AG08396 (cell line): ENCODE measurements around the gene AGBL2.
A peak's percentile ranks its signal among the peaks of the same experiment; 100 is the strongest.
"Not testable (repeated sequence)": the region's sequence is repeated elsewhere in the genome, so short reads cannot be mapped to it uniquely, and the experiment has no call there.

ENCODE experiments used
- DNase-seq: peaks from one replicate; pipeline ENCODE4 v3.0.0; 2012; ENCODE audit warnings: low spot score, mixed read lengths

Gene AGBL2

GRCh38 chr11:47688991-47689390, 26.2 kb downstream of the AGBL2 start:
- no peak for DNase-seq

DNA sequence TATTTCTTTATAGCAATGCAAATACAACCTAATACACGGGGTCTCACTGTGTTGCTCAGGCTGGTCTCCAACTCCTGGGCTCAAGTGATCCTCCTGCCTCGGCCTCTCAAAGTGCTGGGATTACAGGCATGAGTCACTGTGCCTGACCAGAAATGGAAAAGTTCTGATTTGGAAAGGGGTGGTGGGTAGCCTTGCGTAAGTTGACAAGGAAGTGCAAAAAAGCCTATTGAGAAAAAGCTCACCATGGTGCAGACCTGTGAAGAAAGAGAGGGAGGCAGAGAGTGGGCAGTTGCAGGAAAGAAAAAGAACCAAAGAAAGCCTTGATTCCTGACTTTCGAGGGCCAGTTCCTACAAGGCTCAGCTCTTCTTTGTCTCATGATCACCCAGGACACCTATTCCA, 27.1 kb downstream of the AGBL2 start:
- DNase-seq = no peak

- not testable (repeated sequence) for DNase-seq
These were observed 28.5 kb downstream of the AGBL2 start for GRCh38 chr11:47686704-47687103.

GRCh38 chr11:47686151-47686550, 29.0 kb downstream of the AGBL2 start:
- DNase-seq = no peak

DNA sequence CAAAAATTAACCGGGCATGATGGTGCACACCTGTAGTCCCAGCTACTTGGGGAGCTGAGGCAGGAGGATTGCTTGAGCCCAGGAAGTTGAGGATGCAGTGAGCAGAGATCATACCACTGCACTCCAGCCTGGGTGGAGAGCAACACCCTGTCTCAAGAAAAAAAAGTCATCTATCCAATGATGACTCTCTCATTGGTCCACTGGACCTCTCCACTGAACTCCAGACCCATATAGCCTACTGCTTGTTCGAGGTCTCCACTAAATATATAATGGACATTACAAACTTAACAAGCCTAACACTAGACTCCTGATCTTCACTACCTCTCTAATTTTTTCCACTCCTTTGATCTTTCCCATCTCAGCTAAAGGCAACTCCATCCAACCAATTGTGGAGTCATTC, 39.3 kb downstream of the AGBL2 start:
- no peak for DNase-seq

GRCh38 chr11:47672283-47672730, 42.9 kb downstream of the AGBL2 start:
- no peak for DNase-seq

DNA sequence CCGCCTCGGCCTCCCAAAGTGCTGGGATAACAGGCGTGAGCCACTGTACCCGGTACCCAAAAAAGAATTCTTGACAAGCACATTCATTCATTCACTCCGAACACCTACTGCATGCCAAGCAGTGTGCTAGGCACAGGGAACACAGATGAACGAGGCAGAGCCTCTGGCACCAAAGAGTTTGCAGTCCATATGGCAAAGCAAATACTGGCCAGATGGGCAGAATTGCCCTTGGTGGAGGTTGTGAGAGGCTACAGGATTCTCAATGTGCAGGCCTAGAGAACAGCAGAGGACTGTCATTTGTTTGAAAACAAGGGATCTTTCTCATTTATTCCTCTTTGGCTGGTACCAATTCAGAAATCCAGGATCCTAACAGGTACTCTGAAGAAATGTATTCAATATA, 45.3 kb downstream of the AGBL2 start:
- no peak for DNase-seq

GRCh38 chr11:47668665-47669064, 46.5 kb downstream of the AGBL2 start:
- DNase-seq = no peak

DNA sequence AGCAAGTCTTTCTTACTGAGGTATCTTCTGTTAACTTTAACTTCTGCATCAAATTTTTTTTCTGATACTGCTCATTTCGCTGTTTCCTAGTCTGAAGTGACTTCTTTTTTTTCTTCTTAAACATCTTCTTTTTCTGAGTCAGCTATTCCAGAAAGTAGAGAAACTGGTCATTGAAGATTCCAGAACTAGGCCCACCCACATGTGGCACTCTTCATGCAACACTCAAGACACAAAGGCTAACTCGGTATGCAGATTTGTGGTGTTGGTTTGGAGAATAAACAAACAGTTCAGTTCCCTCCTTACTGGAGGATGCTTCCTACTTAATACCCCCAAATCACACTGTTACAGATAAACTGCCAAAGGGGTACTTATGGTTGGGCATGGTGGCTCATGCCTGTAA, 47.6 kb downstream of the AGBL2 start:
- DNase-seq = no peak

- DNase-seq = no peak
These were observed 48.0 kb downstream of the AGBL2 start for GRCh38 chr11:47667135-47667534.

GRCh38 chr11:47664936-47665335, 50.2 kb downstream of the AGBL2 start:
- DNase-seq = not testable (repeated sequence)

GRCh38 chr11:47661245-47661644, 53.9 kb downstream of the AGBL2 start:
- no peak for DNase-seq

DNA sequence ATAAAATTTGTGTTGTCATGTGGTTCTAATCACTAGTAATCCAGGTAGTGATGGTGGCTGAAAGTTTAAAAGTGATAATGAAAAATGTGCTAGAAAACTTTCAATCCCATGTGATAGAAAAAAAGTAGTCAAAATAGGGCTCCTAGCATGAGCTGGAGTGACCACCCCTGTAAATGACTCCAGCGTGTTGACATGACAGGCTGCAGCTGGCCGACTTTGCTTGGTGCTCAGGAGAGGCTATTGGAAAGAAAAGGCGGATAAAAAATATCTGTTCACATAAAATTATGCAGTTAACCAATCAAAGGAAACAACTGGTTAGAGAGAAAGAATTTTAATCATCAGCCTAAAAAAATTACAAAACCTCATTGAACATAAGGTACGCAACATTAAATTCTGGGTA, 55.9 kb downstream of the AGBL2 start:
- no peak for DNase-seq

DNA sequence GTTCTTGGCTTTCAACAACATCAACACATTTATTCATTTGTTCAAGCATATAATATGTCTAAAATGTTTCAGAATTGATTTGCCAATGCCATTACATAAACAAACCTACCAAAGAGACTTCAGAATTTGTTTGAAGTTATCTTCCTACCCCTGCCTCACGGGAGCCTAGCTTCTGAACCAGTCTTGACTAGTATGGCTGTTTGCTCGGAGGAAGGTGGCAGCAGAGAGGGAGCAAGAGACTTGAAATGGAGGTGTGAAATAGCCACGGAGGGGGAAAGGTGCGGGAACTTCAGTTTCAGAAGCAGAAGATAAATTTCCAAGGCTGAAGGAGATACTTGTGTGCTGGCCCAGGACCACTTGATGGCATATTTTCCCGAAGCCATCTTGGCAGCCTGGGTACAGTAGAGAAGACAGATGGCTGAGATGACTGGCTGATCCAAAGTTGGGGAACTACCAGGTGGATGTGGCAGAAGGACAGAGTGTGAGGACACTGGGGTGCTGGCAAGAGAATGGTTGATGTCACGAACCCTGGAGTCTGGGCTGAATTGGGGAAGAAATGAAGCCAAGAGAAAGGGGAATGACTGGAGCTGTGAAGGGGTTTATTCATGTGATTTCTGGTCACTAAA, 58.8 kb downstream of the AGBL2 start:
- no peak for DNase-seq

GRCh38 chr11:47651818-47652469, 63.2 kb downstream of the AGBL2 start:
- DNase-seq = no peak

DNA sequence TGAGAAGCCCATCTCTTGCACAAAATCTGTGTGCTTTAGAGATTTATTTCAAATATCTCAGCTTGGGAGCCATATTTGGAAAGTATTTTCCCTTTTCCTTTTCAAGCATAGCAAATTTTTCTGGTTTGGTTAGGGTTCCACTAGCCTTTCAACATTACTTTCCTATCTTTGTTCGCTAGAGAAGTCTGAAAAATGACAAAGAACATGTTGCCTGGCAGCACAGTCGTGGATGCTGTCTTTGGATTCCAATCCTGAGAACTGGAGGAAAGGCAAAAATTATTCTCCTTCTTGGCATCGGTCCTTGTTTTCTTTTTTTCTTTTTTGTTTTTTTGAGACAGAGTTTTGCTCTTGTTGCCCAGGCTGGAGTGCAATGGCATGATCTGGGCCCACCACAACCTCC, 65.9 kb downstream of the AGBL2 start:
- DNase-seq = no peak

DNA sequence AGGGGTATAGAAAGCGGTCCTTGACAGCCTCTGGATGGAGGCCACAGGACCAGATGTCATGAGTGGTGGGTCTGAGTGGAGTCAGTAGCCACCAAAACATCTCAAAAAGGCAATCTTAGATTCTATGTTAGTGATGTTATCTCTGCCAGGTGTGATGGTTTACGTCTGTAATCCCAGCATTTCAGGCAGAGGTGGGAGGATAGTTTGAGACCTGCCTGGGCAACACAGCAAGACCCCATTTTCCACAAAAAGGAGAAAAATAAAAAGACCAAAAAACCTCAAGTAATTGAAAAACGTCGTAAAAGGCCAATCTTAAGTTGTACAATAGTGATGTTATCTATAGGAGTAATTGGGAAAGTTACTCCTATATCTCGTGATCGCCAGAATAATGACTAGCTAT, 69.2 kb downstream of the AGBL2 start:
- DNase-seq = no peak

- DNase-seq = no peak
These were observed 69.7 kb downstream of the AGBL2 start for GRCh38 chr11:47645500-47645899.

DNA sequence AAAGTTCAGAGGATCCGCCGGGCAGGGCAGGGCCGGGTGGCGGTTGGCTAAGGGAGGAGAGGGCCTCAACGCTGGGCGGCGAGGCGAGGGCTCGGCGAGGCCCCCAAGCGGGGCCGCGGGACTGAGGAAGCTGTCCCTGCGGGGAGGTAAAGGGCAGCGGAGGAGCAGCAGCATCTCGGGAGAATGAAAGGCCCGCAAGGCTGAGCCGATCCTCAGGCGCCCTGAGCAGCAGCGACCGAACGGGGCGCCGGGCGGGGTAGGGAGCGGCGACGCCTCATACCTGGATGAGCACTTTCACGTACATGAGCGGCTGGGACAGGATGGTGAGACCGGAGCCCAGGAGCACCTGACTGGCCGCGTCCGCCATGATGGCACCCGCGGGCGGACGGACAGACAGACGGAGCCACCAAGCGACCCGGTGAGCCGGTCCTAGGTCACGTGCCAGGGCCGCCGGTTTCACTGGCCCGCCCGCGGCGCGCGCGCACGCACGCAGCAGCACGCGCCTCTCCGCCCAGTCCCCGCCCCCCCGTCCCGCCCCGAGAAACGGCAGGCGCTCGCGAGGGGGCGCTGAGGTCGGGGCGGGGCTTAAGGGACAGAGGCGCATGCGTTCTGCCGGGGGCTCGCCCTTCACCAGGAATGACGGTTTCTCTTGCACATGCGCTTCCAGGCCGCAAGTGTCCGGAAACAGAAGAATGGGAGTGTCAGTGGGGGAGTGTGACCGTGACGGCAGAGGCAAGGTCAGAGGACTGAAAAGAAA, 72.9 kb downstream of the AGBL2 start, which contains the start of gene MTCH2:
TSS of gene MTCH2 (minus strand) at position 461 of the 757 bp plus-strand sequence. CDS start at position 367, 94 bp downstream.
- DNase-seq = peak; percentile 98

DNA sequence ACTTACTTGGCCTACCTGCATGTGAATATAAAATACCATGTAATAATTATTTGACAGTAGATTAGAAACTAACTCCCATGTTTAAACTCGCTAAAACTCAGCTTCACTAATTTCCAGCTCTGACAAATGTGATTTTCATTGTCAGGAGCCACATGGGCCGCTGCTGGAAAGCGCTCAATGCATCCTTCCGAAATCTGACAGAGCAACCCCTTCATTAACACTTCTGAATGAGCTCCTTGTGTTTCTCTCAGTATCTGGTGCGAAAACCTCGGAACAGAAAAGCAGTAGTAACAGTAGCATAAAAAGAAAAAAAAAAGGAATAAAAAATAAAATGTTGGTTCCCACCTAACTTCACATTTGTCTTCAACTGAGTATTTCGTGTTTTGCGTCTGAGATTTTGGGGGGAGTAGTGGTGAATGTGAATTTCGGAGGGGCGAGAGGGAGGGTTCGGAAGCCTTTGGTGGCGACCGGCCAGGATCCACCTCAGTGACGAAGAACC, 73.5 kb downstream of the AGBL2 start:
- no peak for DNase-seq

- not testable (repeated sequence) for DNase-seq
These were observed 74.7 kb downstream of the AGBL2 start for GRCh38 chr11:47640506-47640905.

DNA sequence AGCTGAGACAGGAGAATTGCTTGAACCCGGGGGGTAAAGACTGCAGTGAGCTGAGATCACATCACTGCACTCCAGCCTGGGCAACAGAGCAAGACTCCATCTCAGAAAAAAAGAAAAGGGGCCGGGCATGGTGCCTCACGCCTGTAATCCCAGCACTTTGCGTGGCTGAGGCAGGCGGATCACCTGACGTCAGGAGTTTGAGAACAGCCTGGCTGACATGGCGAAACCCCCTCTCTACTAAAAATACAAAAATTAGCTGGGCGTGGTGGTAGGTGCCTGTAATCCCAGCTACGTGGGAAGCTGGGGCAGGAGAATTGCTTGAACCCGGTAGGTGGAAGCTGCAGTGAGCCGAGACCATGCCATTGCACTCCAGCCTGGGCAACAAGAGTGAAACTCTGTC, 78.8 kb downstream of the AGBL2 start:
- DNase-seq = not testable (repeated sequence)

DNA sequence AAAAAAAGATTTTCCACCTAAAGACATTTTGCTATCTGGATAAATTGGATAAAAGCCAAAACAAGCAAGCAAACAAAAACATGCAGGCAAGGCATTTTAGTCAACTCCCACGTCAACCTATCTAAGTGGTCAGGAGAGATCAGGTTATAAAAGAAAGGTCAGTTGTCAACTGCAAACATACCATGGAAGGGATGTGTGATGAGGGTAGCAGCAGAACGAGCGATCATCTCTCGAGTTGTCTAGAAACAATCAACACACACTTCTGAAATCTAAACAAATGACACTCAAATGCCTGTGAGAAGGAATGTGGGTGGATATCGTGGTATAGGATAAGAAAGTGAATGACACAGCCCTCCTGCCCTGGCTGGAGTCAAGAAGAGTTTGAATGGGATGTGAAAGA, 83.7 kb downstream of the AGBL2 start:
- no peak for DNase-seq
